ENCODE results near the gene FGD3. TPM values are rescaled to one million over a fixed set of nuclear protein-coding genes. Genes with fewer than 3 reads are reported as not detected.

The FGD3 gene
- total RNA-seq, 4 donors from 2014 or later = 0.92 to 1.3 (median 0.97) TPM

- ATAC-seq (no peak), DNase-seq (no peak)
- Histone ChIP-seq H3K27me3 (no peaks in the 10 kb centered on the region), H3K4me3 (no peak overlapping the region), H3K4me1 (no peaks in the 10 kb centered on the region), H3K27ac (no peak overlapping the region), H3K36me3 (no peaks in the 10 kb centered on the region), H3K9me3 (no peaks in the 10 kb centered on the region)
- in situ Hi-C loops (cut with MboI; ENCODE audit: low sequenced_read_pairs in 4 of 4) (no loop called here), intact Hi-C loops (cut with DNase I; ENCODE audit: low total_unique reads) (no loop called here)
- TF ChIP-seq POLR2A (IDR thresholded peaks at IDR 0.05) (no peak), CTCF (IDR thresholded peaks at IDR 0.05 in 4 of 5, conservative IDR thresholded peaks at IDR 0.05 in 1 of 5) (no peak)
These were observed 22.5 kb downstream of the FGD3 start for GRCh38 chr9:92969516-92970466.

- TF ChIP-seq POLR2A (IDR thresholded peaks at IDR 0.05) (no peak), CTCF (IDR thresholded peaks at IDR 0.05 in 4 of 5, conservative IDR thresholded peaks at IDR 0.05 in 1 of 5) (no peak)
- Histone ChIP-seq H3K9me3 (no peaks in the 10 kb centered on the region), H3K27me3 (no peaks in the 10 kb centered on the region), H3K36me3 (no peaks in the 10 kb centered on the region), H3K27ac (no peak overlapping the region), H3K4me1 (no peaks in the 10 kb centered on the region), H3K4me3 (no peak overlapping the region)
- intact Hi-C loops (cut with DNase I; ENCODE audit: low total_unique reads) (no loop called here), in situ Hi-C loops (cut with MboI; ENCODE audit: low sequenced_read_pairs in 4 of 4) (no loop called here)
- no peak for ATAC-seq
- DNase-seq = no peak
These were observed 23.2 kb downstream of the FGD3 start for GRCh38 chr9:92970467-92970923.

GRCh38 chr9:92971121-92971520, 23.8 kb downstream of the FGD3 start:
- H3K9me3 ChIP-seq = no peaks in the 10 kb centered on the region
- no peak for TF ChIP-seq POLR2A (IDR thresholded peaks at IDR 0.05)
- no peak for TF ChIP-seq CTCF (IDR thresholded peaks at IDR 0.05 in 4 of 5, conservative IDR thresholded peaks at IDR 0.05 in 1 of 5)
- in situ Hi-C loops (cut with MboI; ENCODE audit: low sequenced_read_pairs in 4 of 4) = no loop called here
- no peak for ATAC-seq
- no peak for DNase-seq
- intact Hi-C loops (cut with DNase I; ENCODE audit: low total_unique reads) = no loop called here
- no peaks in the 10 kb centered on the region for H3K27me3 ChIP-seq
- no peak overlapping the region for H3K4me3 ChIP-seq
- no peak overlapping the region for H3K27ac ChIP-seq
- no peaks in the 10 kb centered on the region for H3K4me1 ChIP-seq
- H3K36me3 ChIP-seq = no peaks in the 10 kb centered on the region

- Histone ChIP-seq H3K27me3 (no peaks in the 10 kb centered on the region), H3K27ac (no peak overlapping the region), H3K9me3 (no peaks in the 10 kb centered on the region), H3K4me3 (no peak overlapping the region), H3K4me1 (no peaks in the 10 kb centered on the region), H3K36me3 (no peaks in the 10 kb centered on the region)
- intact Hi-C loops (cut with DNase I; ENCODE audit: low total_unique reads) (no loop called here), in situ Hi-C loops (cut with MboI; ENCODE audit: low sequenced_read_pairs in 4 of 4) (no loop called here)
- DNase-seq = no peak
- no peak for TF ChIP-seq CTCF (IDR thresholded peaks at IDR 0.05 in 4 of 5, conservative IDR thresholded peaks at IDR 0.05 in 1 of 5)
- no peak for TF ChIP-seq POLR2A (IDR thresholded peaks at IDR 0.05)
- no peak for ATAC-seq
These were observed 24.5 kb downstream of the FGD3 start for GRCh38 chr9:92971776-92972175.
